CD4-positive, alpha-beta T cell treated with Interleukin-6 for 4 hours (primary cell): ENCODE data around the gene SNX2.
"Not testable (repeated sequence)": the region's sequence is repeated elsewhere in the genome, so short reads cannot be mapped to it uniquely, and the experiment has no call there.

Source experiments
- DNase-seq: peaks from one replicate; pipeline ENCODE4 v3.0.0-alpha.2; 2020; ENCODE audit warnings: mixed read lengths

The SNX2 gene

GRCh38 chr5:122845229-122846050, 70.6 kb downstream of the SNX2 start, which contains the start of gene SNX24:
Gene SNX24 (plus strand): TSS chr5:122845613. CDS start chr5:122845634, 21 bp downstream.
- DNase-seq, result peak; percentile 78

- no peak for DNase-seq
Observed at GRCh38 chr5:122846051-122846550, 71.2 kb downstream of the SNX2 start.

- DNase-seq, result no peak
Observed at GRCh38 chr5:122847687-122848081, 72.8 kb downstream of the SNX2 start.

DNA sequence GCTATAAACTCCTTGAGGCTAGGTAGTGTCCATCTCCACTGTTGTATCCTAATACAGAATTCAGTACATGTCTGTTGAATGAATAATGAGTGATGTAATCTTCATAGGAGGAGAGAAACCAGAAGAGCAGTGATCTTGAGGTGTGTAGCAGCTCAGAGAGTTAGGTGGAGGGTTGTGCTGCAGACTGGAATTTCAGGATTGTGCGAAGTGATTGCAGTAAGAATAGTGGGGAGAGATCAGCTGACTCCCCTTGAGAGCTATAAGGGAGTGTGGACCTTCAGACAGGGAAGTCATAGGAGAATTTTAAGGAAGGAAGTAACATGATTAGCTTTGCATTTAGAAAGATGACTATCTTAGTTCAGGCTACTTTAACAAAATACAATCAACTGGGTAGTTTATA, 74.9 kb downstream of the SNX2 start:
- DNase-seq, result no peak

DNA sequence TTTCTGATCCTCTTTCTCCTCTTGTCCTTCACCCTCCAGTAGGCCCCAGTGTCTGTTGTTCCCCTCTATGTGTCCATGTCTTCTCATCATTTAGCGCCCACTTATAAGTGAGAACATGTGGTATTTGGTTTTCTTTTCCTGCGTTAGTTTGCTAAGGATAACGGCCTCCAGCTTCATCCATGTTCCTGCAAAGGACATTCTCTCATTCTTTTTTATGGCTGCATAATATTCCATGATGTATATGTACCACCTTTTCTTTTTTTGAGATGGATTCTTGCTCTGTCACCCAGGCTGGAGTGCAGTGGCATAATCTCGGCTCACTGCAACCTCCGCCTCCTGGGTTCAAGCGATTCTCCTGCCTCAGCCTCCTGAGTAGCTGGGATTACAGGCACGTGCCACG, 82.7 kb downstream of the SNX2 start:
- not testable (repeated sequence) for DNase-seq

DNA sequence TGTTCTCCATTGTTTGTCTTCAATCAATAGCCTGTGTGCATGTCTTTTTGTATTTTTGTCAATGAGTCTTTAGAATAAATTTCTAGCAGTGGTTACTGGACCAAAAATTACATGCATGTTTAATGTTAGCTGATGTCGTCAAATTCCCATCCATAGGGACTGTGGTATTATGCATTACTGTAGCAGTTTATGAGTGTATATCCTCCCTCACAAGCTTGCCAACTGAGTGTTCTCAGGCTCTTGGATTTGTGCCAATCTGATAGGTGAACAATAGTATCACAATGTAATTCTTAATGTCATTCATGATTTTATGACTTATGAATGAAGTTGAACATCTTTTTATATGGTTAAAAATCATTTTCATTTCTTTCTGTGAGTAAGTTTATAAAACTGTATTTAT, 83.6 kb downstream of the SNX2 start:
- no peak for DNase-seq

GRCh38 chr5:122863240-122863639, 88.4 kb downstream of the SNX2 start:
- DNase-seq, result no peak

DNA sequence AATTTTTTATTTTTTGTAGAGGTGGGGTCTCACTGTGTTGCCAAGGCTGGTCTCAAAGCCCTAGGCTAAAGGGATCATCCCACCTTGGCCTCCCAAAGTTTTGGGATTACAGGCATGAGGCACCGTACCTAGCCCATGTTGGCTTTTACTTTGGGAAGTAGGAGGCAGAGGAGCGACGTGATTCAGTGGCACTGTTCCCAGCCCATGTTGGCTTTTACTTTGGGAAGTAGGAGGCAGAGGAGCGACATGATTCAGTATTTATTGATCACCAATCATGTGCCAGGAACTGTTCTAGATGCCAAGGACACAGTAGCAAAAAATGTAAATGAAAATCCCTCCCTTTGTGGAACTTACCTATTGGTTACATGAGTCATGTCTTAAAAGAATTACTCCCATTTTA, 88.8 kb downstream of the SNX2 start:
- no peak for DNase-seq

GRCh38 chr5:122864400-122864799, 89.5 kb downstream of the SNX2 start:
- DNase-seq, result no peak

DNA sequence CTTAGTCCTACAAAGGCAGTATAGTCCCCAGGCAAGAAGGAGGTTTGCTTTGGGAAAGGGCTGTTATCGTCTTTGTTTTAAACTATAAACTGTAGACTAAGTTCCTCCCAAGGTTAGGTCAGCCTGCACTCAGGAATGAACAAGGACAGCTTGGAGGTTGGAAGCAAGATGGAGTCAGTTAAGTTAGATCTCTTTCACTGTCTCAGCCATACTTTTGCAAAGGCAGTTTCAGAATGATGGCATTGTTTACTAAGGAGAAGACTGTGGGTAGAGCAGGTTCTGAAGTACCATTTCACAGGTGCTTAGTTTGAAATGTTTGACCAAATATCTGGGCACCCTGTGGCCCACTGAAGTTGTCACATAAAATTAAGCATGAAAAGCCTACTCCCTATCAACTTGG, 90.0 kb downstream of the SNX2 start:
- DNase-seq, result no peak

- no peak for DNase-seq
Observed at GRCh38 chr5:122870219-122870856, 95.5 kb downstream of the SNX2 start.

- no peak for DNase-seq
Observed at GRCh38 chr5:122871661-122872060, 96.8 kb downstream of the SNX2 start.

DNA sequence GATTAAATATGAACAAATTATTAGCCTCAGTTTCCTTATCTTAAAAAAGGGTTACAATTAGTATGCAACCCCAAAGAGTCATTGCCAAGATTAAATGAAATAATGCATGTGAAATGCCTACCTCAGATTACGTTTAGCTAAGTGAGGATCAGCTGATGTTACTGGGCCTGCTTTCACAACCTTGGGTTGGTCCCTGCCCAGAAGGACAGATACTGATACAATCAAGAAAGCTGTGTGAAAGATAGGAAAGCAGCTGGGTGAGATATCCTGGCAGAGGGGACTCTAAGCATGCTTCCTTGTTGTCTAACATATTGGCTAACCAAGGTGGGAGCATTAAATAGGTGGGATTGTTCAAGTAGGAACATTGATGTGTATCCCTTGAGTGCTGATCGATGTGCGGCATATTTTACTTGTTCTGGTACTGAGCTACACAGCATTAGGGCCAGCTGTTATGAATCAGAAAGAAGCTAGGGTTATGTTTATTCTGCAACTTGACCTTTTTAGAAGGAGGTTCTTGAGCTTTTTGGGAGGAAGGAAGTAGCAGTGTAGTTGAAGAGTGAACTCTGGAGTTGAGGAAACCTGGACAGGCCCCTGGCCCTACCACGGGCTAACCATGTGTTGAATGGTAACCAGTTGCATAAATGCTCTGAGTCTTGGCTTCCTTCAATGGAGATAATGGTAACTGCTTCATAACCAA, 99.4 kb downstream of the SNX2 start:
- no peak for DNase-seq

DNA sequence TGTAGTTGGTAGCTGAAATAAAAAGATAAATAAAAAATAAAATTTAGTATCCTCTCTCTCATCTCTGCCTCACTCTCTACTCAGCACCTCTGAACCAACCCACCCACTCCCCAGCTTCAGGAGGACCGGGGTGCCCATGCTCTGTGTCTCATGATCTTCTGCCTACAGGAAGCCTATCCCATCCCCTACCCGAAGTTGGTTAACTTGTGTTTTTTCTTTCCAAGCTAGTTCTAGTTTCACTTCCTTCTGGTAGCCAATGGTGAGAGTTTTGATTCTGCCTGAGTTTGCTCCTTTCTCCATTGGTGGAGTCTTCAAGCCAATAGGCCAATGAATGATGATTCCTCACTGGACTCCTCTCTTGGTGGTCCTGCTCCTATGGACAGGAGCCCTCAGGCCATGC, 102.6 kb downstream of the SNX2 start:
- no peak for DNase-seq

DNA sequence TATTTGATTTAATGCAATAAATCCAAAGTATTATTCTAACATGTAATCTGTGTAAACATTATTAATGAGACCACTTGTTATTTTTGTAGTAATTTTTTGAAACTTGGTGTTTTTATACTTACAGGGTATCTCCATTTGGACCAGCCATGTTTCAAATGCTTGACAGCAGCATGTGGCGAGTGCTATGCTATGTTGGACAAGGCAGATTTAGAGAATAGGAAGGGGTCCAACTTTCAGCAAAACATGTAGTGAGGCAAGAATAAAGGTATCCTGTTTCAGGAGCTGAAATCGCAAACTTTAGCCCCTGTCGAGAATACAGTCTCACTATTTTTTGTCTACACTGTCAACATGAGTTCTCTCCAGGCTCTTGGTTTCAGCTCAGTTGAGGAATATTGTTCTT, 104.2 kb downstream of the SNX2 start:
- DNase-seq, result no peak
